SK-N-SH treated with all-trans-retinoic acid at 6 μM for 48 hours (cell line): ENCODE measurements around the gene TMEM62.

Source experiments
- ATAC-seq: fragments of 200-7000 bp; cut with Tn5 transposase; 3 replicates; pipeline ENCODE4 v1.9.1; 2020; ENCODE audit warnings: mild to moderate bottlenecking, moderate library complexity
- ARNTL ChIP-seq: fragments of 450-650 bp; formaldehyde crosslinking; IDR thresholded peaks from 2 replicates; pipeline ENCODE4 v1.5.0; 2020; ENCODE audit warnings: low read depth, mild to moderate bottlenecking, moderate library complexity, borderline replicate concordance
- BACH2 ChIP-seq: fragments of 250-450 bp; sonication (Bioruptor Pico); IDR thresholded peaks from 2 replicates; pipeline ENCODE4 v1.9.0; 2021; ENCODE audit warnings: mild to moderate bottlenecking, borderline replicate concordance
- CSDC2 ChIP-seq: fragments of 250-450 bp; sonication (Bioruptor Pico); IDR thresholded peaks from 2 replicates; pipeline ENCODE4 v1.5.0; 2020; ENCODE audit warnings: mild to moderate bottlenecking, moderate library complexity
- ISL1 ChIP-seq: fragments of 250-450 bp; sonication (Bioruptor Pico); IDR thresholded peaks from 2 replicates; pipeline ENCODE4 v2.1.2; 2022; ENCODE audit warnings: mild to moderate bottlenecking, moderate library complexity
- SNAI2 ChIP-seq: fragments of 250-450 bp; sonication (Bioruptor Pico); IDR thresholded peaks from 2 replicates; pipeline ENCODE4 v1.5.0; 2020; ENCODE audit warnings: mild to moderate bottlenecking, moderate library complexity
- TCF4 ChIP-seq: fragments of 250-450 bp; sonication (Bioruptor Pico); IDR thresholded peaks from 2 replicates; pipeline ENCODE4 v1.8.0; 2021; ENCODE audit warnings: mild to moderate bottlenecking, moderate library complexity, borderline replicate concordance
- ZC3H10 ChIP-seq: fragments of 250-450 bp; sonication (Bioruptor Pico); IDR thresholded peaks from 2 replicates; pipeline ENCODE4 v1.5.1; 2021; ENCODE audit warnings: mild to moderate bottlenecking, moderate library complexity
- ZFP3 ChIP-seq: fragments of 250-450 bp; sonication (Bioruptor Pico); IDR thresholded peaks from 2 replicates; pipeline ENCODE4 v1.5.0; 2020; ENCODE audit warnings: mild to moderate bottlenecking, moderate library complexity
- ZFP30 ChIP-seq: fragments of 450-650 bp; formaldehyde crosslinking; IDR thresholded peaks from 2 replicates; pipeline ENCODE4 v1.5.0; 2022; ENCODE audit warnings: mild to moderate bottlenecking, moderate library complexity
- ZNF565 ChIP-seq: fragments of 450-650 bp; formaldehyde crosslinking; conservative IDR thresholded peaks from 2 replicates; pipeline ENCODE4 v1.5.0; 2020; ENCODE audit warnings: low read depth, mild to moderate bottlenecking, moderate library complexity
- ZNF70 ChIP-seq: fragments of 450-650 bp; formaldehyde crosslinking; IDR thresholded peaks from 2 replicates; pipeline ENCODE4 v1.5.0; 2020; ENCODE audit warnings: mild to moderate bottlenecking, moderate library complexity
- ZNF8 ChIP-seq: fragments of 450-650 bp; formaldehyde crosslinking; IDR thresholded peaks from 2 replicates; pipeline ENCODE4 v1.5.0; 2020; ENCODE audit warnings: mild to moderate bottlenecking, moderate library complexity
- TF ChIP-seq, protein P1 (sequence below): fragments of 250-450 bp; sonication (Bioruptor Pico); IDR thresholded peaks from 2 replicates; pipeline ENCODE4 v1.5.1; 2020; ENCODE audit warnings: low read depth, mild to moderate bottlenecking, moderate library complexity
- TF ChIP-seq, protein P2 (sequence below): fragments of 250-450 bp; sonication (Bioruptor Pico); IDR thresholded peaks from 2 replicates; pipeline ENCODE4 v1.8.0; 2020; ENCODE audit warnings: mild to moderate bottlenecking, moderate library complexity, borderline replicate concordance
- TF ChIP-seq, protein P3 (sequence below): fragments of 250-450 bp; sonication (Bioruptor Pico); IDR thresholded peaks from 2 replicates; pipeline ENCODE4 v1.5.0; 2020; ENCODE audit warnings: mild to moderate bottlenecking, moderate library complexity

TMEM62 gene

DNA sequence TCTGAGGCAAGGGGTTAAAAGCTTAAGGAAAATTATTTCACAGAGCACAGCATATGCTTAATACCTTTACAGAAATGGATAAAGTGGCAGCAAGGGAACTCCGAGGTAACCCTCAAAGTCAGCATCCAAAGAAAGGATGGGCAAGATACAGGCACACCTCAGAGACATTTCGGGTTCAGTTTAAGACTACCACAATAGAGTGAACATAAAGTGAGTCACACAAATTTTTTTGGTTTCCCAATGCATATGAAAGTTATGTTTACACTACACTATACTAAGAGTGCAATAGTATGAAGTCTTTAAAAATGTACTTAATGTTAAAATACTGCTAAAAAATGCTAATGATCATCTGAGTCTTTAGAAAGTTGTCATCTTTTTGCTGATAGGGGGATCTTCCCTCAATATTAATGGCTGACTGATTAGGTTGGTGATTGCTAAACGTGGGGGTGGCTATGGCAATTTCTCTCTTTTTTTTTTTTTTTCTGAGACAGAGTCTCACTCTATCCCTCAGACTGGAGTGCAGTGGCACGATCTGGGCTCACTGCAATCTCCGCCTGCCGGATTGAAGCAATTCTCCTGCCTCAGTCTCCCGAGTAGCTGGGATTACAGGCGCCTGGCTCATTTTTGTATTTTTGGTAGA is 37.6 kb upstream of the TMEM62 start:
- TF ChIP-seq SNAI2 (no peak), ZNF565 (no peak), CSDC2 (no peak), ISL1 (CRISPR knock-in tag) (no peak), ZNF70 (CRISPR knock-in tag) (no peak)
- TF ChIP-seq, protein P1, sequence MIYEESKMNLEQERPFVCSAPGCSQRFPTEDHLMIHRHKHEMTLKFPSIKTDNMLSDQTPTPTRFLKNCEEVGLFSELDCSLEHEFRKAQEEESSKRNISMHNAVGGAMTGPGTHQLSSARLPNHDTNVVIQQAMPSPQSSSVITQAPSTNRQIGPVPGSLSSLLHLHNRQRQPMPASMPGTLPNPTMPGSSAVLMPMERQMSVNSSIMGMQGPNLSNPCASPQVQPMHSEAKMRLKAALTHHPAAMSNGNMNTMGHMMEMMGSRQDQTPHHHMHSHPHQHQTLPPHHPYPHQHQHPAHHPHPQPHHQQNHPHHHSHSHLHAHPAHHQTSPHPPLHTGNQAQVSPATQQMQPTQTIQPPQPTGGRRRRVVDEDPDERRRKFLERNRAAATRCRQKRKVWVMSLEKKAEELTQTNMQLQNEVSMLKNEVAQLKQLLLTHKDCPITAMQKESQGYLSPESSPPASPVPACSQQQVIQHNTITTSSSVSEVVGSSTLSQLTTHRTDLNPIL (CRISPR knock-in tag): no peak

DNA sequence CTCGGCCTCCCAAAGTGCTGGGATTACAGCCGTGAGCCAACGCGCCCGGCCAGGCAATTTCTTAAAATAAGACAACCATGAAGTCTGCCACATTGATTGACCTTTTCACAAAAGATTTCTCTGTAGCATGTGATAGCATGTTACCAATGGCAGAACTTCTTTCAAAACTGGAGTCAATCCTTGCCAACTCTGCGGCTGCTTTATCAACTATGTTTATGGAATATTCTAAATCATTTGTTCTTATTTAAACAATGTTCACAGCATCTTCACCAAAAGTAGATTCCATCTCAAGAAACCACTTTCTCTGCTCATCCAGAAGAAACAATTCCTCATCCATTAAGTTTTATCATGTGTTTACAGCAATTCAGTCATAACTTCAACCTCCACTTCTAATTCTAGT is 37.0 kb upstream of the TMEM62 start:
- ATAC-seq: no peak
- no peak for TF ChIP-seq BACH2 (CRISPR knock-in tag)
- no peak for TF ChIP-seq ZFP3 (CRISPR knock-in tag)
- TF ChIP-seq, protein P2, sequence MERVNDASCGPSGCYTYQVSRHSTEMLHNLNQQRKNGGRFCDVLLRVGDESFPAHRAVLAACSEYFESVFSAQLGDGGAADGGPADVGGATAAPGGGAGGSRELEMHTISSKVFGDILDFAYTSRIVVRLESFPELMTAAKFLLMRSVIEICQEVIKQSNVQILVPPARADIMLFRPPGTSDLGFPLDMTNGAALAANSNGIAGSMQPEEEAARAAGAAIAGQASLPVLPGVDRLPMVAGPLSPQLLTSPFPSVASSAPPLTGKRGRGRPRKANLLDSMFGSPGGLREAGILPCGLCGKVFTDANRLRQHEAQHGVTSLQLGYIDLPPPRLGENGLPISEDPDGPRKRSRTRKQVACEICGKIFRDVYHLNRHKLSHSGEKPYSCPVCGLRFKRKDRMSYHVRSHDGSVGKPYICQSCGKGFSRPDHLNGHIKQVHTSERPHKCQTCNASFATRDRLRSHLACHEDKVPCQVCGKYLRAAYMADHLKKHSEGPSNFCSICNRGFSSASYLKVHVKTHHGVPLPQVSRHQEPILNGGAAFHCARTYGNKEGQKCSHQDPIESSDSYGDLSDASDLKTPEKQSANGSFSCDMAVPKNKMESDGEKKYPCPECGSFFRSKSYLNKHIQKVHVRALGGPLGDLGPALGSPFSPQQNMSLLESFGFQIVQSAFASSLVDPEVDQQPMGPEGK (CRISPR knock-in tag): no peak
- TF ChIP-seq SNAI2: no peak
- no peak for TF ChIP-seq ZNF8
- TF ChIP-seq TCF4 (CRISPR knock-in tag): no peak
- TF ChIP-seq ZNF565: no peak
- TF ChIP-seq ISL1 (CRISPR knock-in tag): no peak
- TF ChIP-seq, protein P1 (CRISPR knock-in tag): no peak

More for the DNA sequence above, 37.6 kb upstream of the TMEM62 start:
- ATAC-seq: no peak

DNA sequence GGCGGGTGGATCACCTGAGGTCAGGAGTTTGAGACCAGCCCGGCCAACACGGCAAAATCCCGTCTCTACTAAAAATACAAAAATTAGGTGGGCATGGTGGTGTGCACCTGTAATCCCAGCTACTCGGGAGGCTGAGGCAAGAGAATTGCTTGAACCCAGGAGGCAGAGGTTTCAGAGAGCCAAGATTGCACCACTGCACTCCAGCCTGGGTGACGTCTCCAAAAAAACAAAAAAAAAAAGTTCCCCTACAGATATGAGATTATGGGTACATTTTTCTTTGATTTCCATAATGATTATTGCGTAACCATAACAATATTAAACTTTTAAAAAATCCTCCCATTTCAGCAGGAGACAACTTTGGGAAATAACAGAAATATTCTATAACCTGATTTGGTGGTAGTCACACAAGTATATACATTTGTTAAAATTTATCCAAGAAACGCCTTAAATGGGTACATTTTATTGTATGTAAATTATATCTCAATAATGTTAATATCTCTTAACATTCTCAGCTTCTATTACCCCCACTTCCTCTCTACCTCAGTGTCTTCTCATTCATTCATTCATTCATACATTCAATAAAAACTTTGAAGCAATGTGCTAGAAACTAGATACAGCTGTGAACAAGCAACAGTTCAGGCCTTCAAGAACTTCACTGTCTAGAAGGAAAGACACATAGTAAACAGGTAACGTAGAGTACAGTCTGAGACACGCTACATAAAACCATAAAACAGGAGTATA is 34.1 kb upstream of the TMEM62 start:
- TF ChIP-seq ZFP30 (CRISPR knock-in tag) (no peak), TCF4 (CRISPR knock-in tag) (no peak), BACH2 (CRISPR knock-in tag) (no peak), ARNTL (CRISPR knock-in tag) (no peak), ZNF8 (no peak)
- no peak for ATAC-seq

DNA sequence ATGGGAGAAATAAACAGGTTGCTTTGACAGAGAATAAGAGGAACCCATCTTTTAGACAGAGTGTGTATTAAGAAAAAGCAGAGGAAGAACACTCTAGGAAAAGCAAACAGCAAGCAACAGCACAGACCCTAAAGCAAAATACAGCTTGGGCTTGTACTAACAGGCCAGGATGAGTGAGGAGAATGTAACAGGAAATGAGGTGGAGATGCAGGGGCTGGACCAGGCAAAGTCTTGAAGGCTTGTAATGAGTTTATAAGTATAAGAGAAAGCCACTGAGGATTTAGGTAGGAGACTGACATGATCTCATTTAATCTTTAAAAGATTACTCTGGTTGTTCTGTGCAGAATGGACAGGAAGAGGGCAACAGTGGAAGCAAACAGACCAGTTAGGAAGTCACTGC is 32.4 kb upstream of the TMEM62 start:
- no peak for ATAC-seq
- no peak for TF ChIP-seq ZC3H10
- TF ChIP-seq, protein P2 (CRISPR knock-in tag): no peak
- TF ChIP-seq, protein P1 (CRISPR knock-in tag): no peak
- TF ChIP-seq, protein P3, sequence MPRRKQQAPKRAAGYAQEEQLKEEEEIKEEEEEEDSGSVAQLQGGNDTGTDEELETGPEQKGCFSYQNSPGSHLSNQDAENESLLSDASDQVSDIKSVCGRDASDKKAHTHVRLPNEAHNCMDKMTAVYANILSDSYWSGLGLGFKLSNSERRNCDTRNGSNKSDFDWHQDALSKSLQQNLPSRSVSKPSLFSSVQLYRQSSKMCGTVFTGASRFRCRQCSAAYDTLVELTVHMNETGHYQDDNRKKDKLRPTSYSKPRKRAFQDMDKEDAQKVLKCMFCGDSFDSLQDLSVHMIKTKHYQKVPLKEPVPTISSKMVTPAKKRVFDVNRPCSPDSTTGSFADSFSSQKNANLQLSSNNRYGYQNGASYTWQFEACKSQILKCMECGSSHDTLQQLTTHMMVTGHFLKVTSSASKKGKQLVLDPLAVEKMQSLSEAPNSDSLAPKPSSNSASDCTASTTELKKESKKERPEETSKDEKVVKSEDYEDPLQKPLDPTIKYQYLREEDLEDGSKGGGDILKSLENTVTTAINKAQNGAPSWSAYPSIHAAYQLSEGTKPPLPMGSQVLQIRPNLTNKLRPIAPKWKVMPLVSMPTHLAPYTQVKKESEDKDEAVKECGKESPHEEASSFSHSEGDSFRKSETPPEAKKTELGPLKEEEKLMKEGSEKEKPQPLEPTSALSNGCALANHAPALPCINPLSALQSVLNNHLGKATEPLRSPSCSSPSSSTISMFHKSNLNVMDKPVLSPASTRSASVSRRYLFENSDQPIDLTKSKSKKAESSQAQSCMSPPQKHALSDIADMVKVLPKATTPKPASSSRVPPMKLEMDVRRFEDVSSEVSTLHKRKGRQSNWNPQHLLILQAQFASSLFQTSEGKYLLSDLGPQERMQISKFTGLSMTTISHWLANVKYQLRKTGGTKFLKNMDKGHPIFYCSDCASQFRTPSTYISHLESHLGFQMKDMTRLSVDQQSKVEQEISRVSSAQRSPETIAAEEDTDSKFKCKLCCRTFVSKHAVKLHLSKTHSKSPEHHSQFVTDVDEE (CRISPR knock-in tag): no peak
